ENCODE results near the gene PORCN.
"Not testable (repeated sequence)": the region's sequence is repeated elsewhere in the genome, so short reads cannot be mapped to it uniquely, and the experiment has no call there.

PORCN gene

GRCh38 chrX:48513670-48514069, 4.9 kb downstream of the PORCN start:
- DNase-seq (ENCODE audit: low spot score) = no peak

- no peak for DNase-seq (ENCODE audit: low spot score)
These were observed 5.5 kb downstream of the PORCN start for GRCh38 chrX:48514126-48514806.

DNA sequence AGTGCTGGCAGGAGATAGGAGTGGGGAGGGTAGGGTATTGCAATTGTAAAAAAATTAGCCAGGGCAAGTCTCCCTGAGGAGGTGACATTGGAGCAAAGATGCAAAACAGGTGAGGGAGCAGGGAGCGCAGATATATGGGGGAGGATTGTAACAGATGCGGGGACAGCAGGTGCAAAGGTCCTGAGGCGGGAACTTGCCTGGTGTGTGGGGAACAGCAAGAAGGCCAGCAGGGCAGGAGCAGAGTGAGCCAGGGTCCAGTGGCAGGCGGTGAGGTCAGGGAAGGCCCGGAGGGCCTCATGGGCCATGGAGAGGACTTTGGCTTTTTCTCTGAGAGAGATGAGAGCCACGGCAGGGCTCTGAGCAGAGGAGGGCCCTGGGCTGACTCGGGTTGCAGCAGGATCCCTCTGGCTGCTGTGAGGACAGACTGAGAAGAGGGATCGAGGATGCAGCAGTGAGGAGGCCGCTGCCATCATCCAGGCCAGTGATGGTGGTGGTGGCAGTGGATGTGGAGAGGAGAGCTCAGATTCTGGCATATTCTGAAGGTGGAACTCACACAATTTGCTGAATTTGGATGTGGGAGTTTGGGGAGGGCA, 6.2 kb downstream of the PORCN start:
- DNase-seq (ENCODE audit: low spot score) = no peak

DNA sequence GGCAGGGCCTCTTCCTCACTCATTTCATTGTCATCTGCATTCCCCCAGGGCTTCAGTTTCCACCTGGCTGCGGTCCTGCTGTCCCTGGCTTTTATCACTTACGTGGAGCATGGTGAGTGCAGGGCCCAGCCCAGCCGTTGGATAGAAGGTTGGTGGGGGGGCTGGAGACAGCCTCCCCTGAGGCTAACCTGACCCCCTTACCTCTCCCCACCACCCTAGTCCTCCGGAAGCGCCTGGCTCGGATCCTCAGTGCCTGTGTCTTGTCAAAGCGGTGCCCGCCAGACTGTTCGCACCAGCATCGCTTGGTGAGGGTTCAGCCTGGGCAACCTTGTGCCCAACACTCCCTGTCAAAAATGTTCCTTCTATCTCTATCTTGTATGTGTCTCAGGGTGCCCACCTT, 7.0 kb downstream of the PORCN start:
- DNase-seq (ENCODE audit: low spot score) = no peak

GRCh38 chrX:48516285-48516684, 7.5 kb downstream of the PORCN start:
- DNase-seq (ENCODE audit: low spot score) = no peak

DNA sequence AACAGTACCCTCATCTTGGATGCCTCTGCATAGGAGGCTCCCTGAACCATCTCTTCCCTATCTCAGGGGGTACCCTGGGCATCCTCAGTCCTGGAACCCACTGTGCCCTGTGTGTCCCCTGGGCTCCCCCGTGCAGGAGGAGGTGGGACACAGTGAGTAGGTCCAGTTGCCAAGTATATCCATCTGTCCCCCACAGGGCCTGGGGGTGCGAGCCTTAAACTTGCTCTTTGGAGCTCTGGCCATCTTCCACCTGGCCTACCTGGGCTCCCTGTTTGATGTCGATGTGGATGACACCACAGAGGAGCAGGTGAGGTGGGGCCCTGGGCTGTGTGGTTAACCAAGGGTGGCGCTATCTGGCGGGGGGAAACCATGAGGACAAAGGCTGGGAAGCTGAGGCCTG, 8.2 kb downstream of the PORCN start:
- DNase-seq (ENCODE audit: low spot score) = no peak

DNA sequence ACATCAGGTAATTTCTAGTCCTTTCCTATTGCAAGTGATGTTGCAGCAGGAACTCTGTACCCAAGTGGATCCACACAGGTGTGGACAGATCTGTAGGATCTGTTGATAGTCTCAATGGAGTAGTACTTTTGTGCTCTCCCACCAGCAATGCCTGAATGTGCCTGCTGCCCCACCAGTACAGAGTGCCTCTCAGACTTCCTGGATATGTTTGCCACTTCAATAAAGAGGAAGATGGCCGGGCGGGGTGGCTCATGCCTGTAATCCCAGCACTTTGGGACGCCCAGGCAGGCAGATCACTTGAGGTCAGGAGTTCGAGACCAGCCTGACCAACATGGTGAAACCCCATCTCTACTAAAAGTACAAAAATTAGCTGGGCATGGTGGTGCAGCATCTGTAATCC, 10.7 kb downstream of the PORCN start:
- not testable (repeated sequence) for DNase-seq (ENCODE audit: low spot score)

- no peak for DNase-seq (ENCODE audit: low spot score)
These were observed 11.7 kb downstream of the PORCN start for GRCh38 chrX:48520455-48520854.

GRCh38 chrX:48520976-48521352, 12.2 kb downstream of the PORCN start:
- DNase-seq (ENCODE audit: low spot score) = no peak

DNA sequence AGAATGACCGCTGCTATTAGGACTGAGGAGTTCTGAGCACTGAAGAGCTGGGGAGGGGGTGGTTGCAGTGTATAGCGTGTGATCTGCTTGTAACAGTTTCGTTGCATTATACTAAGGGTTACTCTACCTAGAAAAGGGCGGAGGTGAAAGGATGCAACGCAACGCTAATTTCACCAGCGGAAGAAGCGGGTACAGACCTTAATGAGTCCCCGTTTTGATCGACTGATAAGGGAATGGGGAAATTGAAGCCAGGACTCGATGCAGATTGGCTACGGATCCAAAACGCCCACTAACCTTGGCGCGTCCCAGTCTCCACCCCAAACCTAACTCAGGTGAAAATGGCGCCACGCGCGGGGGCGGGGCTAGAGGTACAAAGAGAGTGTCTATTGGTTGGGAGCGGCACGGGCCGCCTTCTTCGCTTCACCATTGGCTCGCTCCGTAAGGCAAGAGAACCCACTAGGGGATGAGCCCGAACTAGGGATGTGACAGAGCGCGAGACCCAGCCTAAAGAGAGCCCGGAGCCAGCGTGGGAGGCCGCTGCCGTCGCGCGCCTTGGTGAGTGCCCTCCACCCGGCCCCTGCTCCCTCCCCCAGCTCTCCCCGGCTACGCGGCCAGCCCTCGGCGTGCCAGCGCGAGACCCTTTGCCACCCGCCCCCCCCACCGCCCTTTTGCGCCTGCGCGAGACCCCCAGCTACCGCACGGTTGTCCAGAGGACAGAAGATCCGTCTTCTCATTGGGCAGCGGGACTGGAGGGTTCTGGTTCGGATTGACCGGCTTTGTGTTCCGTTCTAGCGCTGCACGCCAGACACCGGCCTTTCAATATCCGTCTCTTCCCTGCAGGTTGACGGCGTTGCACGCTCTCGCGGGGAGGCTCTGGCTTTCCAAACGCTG, 12.8 kb downstream of the PORCN start, which contains the start of gene EBP:
TSS of gene EBP (plus strand) at position 456 of the 891 bp plus-strand sequence. CDS start 1,964 bp downstream, outside the sequence.
- DNase-seq (ENCODE audit: low spot score) = peak; percentile 96

DNA sequence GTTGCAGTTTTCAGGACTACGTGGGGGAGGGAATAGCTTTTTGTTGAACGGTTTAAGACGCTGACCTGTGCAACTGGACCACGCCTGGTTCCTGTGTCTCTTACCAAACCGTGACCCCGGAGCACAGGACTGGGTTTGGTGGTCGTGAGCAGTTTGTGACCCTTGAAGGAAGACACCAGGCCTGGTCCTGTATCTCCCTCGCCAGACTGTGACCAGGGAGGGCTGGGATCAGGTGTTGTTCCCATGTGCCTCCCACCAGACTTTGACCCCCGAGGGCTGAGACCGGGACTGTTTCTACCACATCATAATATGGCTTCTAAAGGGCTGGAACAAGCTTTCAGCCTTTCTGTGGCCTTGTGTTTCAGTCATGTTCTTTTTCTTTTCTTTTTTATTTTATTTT, 13.5 kb downstream of the PORCN start:
- DNase-seq (ENCODE audit: low spot score) = no peak

DNA sequence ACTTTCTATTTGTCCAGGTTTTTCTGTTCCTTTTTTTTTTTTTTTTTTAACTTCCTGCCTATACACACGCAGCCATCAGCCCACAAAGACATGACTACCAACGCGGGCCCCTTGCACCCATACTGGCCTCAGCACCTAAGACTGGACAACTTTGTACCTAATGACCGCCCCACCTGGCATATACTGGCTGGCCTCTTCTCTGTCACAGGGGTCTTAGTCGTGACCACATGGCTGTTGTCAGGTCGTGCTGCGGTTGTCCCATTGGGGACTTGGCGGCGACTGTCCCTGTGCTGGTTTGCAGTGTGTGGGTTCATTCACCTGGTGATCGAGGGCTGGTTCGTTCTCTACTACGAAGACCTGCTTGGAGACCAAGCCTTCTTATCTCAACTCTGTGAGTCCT, 14.9 kb downstream of the PORCN start:
- DNase-seq (ENCODE audit: low spot score) = no peak

DNA sequence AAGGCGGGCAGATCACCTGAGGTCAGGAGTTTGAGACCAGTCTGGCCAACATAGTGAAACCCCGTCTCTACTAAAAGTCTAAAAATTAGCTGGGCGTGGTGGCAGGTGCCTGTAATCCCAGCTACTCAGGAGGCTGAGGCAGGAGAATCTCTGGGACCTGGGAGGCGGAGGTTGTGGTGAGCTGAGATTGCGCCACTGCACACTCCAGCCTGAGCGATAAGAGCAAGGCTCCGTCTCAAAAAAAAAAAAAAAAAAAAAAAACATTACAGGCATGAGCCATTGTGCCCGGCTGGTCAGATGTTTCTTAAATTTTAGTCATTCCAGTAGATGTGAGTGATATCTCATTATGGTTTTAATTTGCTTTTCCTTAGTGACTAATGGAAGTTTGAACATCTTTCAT, 17.1 kb downstream of the PORCN start:
- not testable (repeated sequence) for DNase-seq (ENCODE audit: low spot score)

- no peak for DNase-seq (ENCODE audit: low spot score)
These were observed 21.9 kb downstream of the PORCN start for GRCh38 chrX:48530736-48531135.

DNA sequence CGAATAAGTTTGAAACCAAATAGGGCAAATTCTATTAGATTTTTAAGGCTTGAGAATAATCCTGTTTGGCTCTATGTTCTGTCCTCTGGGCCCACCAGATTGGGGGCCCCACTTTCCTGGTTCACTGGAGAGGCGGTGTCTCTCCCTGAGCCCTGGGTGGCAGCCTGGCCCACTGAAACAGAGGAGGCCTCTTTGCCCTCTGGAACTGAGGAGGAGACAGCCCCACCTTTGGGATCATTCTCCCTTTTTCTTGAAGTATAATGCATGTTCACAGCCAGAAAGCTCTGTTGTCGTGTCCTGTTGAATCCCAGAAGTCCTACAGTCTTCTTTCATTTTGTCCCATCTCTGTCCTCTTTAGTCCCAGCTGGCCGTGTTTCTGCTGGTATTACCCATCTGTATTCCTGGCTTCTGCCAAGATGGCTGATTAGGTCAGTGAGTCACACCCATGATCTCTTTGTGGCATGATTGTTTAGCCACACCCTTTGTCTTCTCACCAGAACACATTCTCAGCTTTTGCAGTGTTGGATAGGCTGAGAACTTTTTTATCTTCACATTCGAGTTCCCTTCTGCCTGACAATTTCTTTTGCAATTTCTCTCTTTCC, 22.7 kb downstream of the PORCN start:
- DNase-seq (ENCODE audit: low spot score) = peak; percentile 49

DNA sequence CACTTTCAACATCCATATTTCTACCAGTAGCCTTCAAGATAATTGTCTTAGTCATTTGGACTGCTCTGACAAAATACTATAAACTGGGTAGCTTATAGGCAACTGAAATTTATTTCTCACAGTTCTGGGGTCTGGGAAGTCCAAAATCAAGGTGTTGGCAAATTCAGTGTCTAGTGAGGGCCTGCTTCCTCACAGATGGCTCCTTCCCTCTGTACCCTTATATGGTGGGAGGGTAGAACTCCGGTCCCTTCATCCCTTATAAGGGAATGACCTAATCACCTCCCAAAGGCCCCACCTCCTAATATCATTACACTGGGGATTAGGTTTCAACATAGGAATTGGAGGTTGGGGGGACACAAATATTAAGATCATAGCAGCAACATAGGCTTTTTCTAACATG, 23.4 kb downstream of the PORCN start:
- DNase-seq (ENCODE audit: low spot score) = no peak

- no peak for DNase-seq (ENCODE audit: low spot score)
These were observed 24.4 kb downstream of the PORCN start for GRCh38 chrX:48533165-48533564.

DNA sequence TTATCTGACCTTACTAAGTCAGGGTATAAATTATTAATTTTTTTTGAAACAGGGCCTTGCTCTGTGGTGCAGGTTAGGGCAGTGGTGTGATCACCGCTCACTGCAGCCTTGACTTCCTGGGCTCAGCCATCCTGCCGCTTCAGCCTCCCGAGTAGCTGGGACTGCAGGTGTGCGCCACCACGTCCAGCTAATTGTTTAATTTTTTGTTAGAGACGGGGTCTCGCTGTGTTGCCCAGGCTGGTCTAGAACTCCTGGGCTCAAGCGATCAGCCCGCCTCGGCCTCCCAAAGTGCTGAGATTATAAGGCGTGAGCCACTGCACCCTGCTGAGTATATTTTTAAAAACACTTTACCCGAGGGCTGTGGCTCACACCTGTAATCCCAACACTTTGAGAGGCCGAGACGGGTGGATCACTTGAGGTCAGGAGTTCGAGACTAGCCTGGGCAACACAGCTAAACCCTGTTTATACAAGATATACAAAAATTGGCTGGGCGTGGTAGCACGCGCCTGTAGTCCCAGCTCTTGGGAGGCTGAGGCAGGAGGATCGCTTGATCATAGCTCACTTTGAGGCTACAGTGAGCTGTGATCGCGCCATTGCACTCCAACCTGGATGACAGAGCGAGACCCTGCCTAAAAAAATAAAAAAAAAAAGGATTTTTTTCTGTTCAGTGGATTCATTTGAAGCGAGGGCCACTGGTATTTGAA, 30.0 kb downstream of the PORCN start:
- DNase-seq (ENCODE audit: low spot score) = no peak

DNA sequence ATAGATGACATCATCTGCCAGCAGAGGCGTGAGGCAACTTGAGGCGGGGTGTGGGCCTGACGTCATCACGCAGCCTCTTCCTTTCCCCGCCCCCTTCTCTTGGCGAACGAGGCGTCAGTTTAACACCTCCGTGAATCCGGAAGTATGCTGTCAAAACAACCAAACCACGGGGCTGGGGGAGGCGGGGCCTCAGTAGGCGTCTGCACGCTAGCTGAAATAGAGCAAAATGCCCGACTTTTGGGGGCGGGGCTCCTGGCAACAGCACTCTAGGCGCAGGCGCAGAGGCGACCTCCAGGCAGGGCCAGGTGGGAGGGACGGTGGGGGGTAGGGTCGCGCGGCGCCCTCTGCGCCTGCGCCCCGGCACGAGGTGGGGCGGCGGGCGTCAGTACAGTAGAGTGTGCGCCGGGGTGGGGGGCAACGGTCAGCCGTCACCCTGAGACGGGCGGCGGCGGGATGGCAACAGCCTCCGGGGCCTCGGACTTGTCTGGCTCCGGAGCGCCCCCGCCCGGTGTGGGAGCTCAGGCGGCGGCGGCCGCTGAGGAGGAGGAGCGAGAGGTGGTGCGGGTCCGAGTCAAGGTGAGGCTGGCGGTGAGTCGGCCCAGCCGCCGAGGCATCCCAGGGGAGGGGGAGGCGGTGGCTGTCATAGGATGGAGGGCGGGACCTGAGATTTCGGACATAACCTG, 30.7 kb downstream of the PORCN start, which contains the start of gene TBC1D25:
TSS of gene TBC1D25 (plus strand) at position 370 of the 683 bp plus-strand sequence. CDS start at position 454, 84 bp downstream.
- DNase-seq (ENCODE audit: low spot score) = peak; percentile 98

DNA sequence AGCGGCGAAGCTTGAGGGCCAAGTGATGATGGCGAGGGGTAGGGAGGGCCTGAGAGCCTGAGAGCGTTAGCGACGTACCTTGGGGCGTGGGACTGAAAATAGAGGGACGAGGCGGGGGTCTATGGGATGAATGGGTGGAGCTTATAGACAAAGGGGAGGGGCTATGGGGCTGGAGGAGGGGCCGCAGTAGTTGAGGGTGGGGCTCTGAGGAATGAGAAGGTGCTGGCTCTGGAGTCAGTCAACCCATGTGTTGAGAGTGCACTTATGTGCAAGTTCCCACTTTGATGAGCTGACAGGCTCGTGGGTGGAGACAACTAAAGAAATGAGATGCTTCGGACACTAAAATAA, 31.2 kb downstream of the PORCN start:
- DNase-seq (ENCODE audit: low spot score) = peak; percentile 67

DNA sequence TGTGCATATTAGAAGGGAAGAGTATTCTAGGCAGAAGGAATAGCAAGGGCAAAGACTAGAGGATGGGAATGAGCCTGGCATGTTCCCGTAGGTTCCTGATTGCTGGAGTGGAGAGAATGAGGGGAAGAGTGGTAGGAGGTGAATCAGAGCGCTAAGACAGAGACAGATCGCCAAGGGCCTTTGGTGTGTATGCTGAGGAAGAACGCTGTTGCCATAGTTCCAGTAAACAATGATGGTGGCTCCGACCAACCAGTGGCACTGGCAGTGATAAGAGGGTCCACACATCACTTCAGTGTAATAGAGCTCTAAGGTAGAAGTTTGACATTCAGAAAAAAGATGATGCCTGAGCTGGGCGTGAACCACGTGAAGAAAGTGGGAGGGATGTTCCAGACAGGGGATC, 31.7 kb downstream of the PORCN start:
- DNase-seq (ENCODE audit: low spot score) = no peak
